ENCODE data around the gene CLEC4F. TPM values are rescaled to one million over a fixed set of nuclear protein-coding genes. Genes with fewer than 3 reads are reported as not detected.

CLEC4F gene
- total RNA-seq, 1 experiment from 2014 or later: not detected

Other genes starting within 250 kb of the CLEC4F start
- 47.5 and 50.5 TPM in 2 replicates for gene ADD2, start 52.4 kb downstream of the CLEC4F start, total RNA-seq (2014; rRNA removed; shearing (Covaris generic))
- not detected in 2 replicates for gene FIGLA, start 30.0 kb downstream of the CLEC4F start, total RNA-seq (2014; rRNA removed; shearing (Covaris generic))
- 0.14 TPM in 1 of 2 replicates, not detected in the other for gene CD207, start 15.2 kb upstream of the CLEC4F start, total RNA-seq (2014; rRNA removed; shearing (Covaris generic))
- gene VAX2, start 80.0 kb upstream of the CLEC4F start, total RNA-seq (2014; rRNA removed; shearing (Covaris generic)): 3.3 and 5.0 TPM in 2 replicates
- 0.93 TPM in 1 of 2 replicates, not detected in the other for gene ATP6V1B1, start 115.3 kb upstream of the CLEC4F start, total RNA-seq (2014; rRNA removed; shearing (Covaris generic))
- not detected in 2 replicates for gene ANKRD53, start 158.0 kb upstream of the CLEC4F start, total RNA-seq (2014; rRNA removed; shearing (Covaris generic))
- 41.4 and 49.5 TPM in 2 replicates for gene TEX261, start 174.3 kb upstream of the CLEC4F start, total RNA-seq (2014; rRNA removed; shearing (Covaris generic))
- 73.3 and 128 TPM in 2 replicates for gene NAGK, start 248.0 kb upstream of the CLEC4F start, total RNA-seq (2014; rRNA removed; shearing (Covaris generic))

All from A172 (cell line).